ENCODE results near the gene BCR.
A peak's percentile ranks its signal among the peaks of the same experiment; 100 is the strongest.
"Not testable (repeated sequence)": the region's sequence is repeated elsewhere in the genome, so short reads cannot be mapped to it uniquely, and the experiment has no call there.

BCR gene

GRCh38 chr22:23291806-23292452, 111.6 kb downstream of the BCR start:
- DNase-seq = no peak

DNA sequence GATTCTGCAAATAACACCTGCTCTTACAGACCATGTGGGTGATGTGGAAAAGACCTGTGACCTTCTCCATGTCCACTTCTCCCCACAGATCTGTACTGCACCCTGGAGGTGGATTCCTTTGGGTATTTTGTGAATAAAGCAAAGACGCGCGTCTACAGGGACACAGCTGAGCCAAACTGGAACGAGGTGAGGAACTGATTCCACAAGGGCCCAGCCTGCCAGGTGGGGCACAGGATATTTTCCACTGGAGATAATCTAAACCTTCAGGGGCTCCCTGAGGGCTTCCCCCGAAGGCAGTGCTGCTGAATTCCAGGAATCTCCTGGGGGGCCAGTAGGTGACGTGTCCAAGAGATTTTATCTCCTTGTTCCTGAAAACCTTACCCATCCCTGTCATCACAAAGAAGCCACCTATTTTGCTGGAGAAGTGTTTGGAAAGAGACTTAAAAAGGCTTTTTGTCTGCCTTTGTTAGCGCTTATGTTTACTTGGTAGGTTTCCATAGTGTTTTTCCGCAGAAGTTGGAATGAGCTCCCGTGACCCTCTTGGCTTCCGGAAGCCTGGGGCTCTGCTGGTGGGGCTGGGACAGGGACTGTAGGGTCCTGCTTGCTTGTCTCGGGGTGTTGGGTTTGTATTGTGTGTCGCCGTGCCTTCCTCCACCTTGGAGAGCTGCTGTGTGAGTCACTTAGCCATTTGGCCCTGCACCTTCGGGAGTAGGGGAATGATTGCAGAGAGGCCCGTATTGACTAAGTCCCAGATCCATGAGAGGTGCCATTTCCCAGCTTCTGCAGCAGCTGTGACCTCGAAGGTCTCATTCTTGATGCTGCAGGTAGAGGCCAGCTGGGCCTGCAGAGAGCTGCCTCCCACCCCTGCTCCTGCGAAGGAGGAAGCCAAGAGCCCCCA, 112.4 kb downstream of the BCR start:
- DNase-seq = no peak

DNA sequence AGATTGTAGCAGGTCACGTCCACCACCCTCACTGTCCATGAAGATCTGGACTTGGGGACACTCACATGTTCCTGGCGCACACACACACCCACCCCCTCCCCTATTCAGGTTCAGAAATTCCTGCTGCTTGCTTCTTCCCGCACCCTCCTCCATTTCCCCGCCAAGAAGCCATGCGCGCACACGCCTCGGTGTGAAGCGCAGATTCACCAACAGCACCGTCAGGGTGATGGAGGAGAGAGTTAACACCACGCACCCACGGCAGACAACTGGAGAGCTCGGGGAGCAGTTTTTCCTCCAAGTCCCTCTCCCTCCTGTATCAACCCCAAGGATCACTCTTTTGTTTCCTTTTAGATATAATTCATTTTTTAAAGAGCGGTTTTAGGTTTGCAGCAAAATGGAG, 113.4 kb downstream of the BCR start:
- DNase-seq = no peak

DNA sequence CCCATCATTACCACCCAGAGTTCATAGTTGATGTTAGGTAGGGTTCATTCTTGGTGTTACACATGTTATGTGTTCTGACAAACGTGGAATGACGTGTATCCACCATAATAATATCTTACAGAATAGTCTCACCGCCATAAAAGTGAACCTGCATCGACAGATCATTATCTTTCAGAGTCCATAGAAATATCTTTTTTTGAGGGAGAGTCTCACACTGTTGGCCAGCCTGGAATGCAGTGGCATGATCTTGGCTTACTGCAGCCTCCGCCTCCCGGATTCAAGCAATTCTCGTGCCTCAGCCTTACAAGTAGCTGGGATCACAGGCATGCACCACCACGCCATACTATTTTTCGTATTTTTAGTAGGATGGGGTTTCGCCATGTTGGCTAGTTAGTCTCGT, 113.9 kb downstream of the BCR start:
- no peak for DNase-seq

GRCh38 chr22:23300476-23300875, 120.2 kb downstream of the BCR start:
- no peak for DNase-seq

DNA sequence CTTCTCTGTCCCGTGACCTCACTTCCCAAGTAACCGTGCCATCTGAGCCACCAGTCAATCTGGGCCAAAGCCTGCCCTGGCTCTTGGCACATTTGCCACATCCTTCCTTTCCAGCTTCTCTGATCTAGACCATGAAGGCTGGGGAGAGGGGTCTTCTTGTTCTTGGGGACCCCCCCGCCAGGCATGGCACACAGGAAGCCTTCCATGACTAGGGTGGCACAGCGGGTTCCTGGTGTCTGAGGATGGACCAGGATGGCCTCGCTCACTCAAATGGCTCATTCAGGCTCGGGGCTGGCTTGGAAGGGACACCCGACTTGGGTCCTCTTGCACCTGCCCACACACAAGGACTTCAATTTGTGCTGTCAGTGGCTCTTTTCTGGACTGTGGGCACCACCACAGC, 121.3 kb downstream of the BCR start:
- DNase-seq = no peak

GRCh38 chr22:23302171-23303002, 122.1 kb downstream of the BCR start:
- no peak for DNase-seq

- peak in 8 of 14 donors; percentile 47 to 79 (median 57) for DNase-seq
Observed at GRCh38 chr22:23305321-23305910, 125.1 kb downstream of the BCR start.

- DNase-seq = peak in 12 of 14 donors; percentile 29 to 86 (median 74)
Observed at GRCh38 chr22:23305922-23306374, 125.6 kb downstream of the BCR start.

GRCh38 chr22:23306438-23306921, 126.2 kb downstream of the BCR start:
- no peak for DNase-seq

- DNase-seq = no peak
Observed at GRCh38 chr22:23306926-23307325, 126.6 kb downstream of the BCR start.

DNA sequence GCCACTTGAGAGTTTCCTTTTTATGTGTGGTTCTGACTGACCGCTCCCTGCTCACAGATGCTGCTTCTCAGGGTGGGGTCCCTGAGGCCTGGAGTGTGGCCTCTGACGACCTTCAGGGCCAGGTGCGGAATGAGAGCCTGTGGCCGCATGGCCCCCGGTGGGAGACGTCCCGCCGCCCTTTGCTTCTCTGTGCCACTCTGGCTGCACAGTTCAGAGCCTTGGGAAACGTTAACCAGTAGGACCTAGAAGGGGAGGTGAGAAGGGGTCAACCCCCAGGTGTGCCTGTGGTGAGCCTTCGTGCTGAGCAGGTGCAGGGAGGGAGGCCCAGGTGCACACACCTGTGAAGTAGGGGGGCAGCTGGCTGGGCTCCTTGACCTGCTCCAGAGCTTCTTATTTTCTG, 127.2 kb downstream of the BCR start:
- DNase-seq = not testable (repeated sequence)

GRCh38 chr22:23309261-23309660, 129.0 kb downstream of the BCR start:
- not testable (repeated sequence) for DNase-seq

- not testable (repeated sequence) for DNase-seq
Observed at GRCh38 chr22:23310443-23311097, 130.3 kb downstream of the BCR start.

DNA sequence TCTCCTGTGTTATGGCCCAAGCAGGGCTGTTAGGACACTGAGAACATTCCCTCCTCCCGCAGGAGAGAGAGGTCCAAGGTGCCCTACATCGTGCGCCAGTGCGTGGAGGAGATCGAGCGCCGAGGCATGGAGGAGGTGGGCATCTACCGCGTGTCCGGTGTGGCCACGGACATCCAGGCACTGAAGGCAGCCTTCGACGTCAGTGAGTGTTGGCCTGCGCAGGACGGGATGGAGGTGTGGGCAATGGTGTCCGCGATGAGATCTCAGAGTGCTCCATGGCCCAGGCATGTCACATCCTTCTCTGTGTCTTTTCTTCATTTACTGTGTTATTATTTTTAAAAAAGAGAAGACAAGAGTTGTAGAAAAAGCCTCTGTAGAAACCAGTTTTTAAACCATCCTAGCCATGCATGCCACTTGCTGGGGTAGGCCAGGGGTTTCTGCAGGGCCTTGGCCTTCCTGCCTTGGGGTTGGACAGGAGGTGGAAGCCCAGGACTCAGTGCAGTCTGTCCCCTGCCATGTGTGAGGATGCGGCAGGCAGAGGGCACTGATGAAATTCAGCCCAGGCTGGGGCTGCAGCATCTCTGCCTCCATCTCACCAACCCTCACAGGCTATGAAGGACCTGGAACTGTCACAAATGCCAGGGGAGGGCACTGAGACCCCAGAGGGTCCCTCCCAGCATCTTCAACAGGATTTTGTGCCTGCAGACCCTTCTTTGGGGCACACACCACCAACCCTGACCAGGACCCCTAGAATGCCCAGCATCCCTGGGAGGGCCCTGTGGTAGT, 131.5 kb downstream of the BCR start:
- DNase-seq = not testable (repeated sequence)

DNA sequence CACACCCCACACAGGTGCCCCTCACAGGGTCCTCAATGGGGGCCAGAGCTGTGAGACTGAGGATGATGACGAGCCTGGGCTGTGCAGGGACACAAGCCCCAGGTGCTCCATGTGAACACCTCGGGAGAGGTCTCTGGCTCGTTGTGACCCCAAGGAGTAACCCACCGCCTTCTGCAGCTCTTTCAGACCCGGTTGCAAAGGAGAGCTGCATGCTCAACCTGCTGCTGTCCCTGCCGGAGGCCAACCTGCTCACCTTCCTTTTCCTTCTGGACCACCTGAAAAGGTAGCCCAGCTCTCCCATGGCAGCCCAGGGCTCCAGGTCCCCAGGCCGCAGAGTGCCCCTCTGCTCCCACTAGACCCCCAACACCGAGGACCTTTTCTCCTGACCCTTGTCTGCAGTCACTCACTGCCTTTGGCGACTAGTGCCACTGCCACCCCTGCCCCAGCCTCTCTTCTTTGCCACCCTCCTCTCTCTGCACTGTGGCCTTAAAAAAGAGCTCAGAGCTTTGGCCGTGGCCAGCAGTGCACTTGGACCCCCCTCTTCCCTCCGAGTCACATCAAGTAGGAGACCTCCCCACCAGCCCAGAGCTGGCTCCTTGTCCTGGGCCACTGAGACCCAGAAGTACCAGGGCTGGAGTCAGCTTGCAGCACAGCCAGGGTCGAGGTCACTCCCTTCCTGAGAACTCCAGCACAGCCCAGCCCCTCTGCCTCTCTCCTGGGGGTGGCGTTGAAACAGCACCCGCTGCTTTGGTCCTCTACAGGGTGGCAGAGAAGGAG, 133.7 kb downstream of the BCR start:
- DNase-seq = no peak

DNA sequence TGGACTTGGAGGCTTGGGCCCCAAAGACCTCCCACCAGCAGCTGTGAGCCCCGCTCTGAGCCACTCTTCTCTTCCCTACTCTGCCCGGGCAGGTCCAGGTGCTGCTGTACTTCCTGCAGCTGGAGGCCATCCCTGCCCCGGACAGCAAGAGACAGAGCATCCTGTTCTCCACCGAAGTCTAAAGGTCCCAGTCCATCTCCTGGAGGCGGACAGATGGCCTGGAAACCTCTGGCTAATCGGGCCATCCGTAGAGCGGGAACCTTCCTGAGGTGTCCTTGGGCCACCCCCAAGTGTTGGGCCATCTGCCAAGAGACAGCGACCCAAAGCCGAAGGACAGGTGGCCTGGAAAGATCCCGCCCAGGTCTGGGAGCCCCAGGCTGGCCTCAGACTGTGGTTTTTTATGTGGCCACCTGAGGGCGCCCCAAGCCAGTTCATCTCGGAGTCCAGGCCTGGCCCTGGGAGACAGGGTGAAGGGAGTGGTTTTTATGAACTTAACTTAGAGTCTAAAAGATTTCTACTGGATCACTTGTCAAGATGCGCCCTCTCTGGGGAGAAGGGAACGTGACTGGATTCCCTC, 135.1 kb downstream of the BCR start:
- DNase-seq = peak in 9 of 14 donors; percentile 14 to 56 (median 26)

DNA sequence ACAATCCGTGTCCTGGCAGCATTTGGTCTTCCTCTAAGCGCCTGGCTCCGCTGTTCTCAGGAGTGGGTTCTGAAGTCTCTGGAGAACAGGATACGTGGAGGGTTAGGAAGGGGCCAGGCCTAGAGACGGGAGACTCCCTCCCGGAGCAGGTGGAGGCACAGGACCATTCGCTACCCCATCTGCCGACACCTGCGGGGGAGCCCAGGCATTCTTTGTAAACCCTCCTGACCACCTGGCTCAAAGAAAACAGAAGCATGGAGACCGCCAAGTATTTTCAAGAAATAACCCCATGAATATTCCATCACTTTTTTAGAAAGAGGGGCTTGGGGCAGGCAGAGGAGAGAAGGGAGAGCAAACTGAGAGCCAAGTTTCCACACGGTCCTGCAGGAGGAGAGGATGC, 136.3 kb downstream of the BCR start:
- DNase-seq = not testable (repeated sequence)

DNA sequence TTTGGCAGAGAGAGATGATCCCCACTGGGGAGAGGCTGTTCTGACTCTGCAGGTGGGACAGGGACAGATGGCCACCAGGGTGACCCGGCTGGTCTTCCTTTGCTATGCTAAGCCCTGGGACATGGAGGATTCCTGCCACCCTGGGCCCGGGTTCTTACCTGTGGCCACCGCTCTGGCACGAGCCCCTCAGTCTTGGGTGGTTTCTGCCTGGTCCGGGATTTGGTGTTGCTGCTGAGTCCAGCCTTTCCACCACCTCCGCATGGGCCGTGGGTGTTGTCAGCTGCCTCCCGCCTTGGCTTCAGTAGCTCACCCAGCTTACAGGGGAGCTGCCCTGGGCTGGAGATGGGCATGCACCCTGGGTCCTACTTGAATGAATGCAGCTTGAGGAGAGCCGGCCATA, 138.0 kb downstream of the BCR start:
- peak in 1 of 14 donors; percentile 51 for DNase-seq
